A549 treated with Hydrocortisone at 1 μM for 4 hours (cell line): ENCODE results near the gene BCAM. TPM values are rescaled to one million over a fixed set of nuclear protein-coding genes. Genes with fewer than 3 reads are reported as not detected.

ENCODE experiments used
- total RNA-seq: library from RNA; stranded (reverse); fragments of 200-300 nt; extraction: Qiagen RNA extraction; gene quantifications from 5 replicates; pipeline ENCODE4 v1.2.3, GENCODE V29; 2022

The BCAM gene, protein sequence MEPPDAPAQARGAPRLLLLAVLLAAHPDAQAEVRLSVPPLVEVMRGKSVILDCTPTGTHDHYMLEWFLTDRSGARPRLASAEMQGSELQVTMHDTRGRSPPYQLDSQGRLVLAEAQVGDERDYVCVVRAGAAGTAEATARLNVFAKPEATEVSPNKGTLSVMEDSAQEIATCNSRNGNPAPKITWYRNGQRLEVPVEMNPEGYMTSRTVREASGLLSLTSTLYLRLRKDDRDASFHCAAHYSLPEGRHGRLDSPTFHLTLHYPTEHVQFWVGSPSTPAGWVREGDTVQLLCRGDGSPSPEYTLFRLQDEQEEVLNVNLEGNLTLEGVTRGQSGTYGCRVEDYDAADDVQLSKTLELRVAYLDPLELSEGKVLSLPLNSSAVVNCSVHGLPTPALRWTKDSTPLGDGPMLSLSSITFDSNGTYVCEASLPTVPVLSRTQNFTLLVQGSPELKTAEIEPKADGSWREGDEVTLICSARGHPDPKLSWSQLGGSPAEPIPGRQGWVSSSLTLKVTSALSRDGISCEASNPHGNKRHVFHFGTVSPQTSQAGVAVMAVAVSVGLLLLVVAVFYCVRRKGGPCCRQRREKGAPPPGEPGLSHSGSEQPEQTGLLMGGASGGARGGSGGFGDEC
- 67.1 to 85.2 TPM (median 79.0 TPM) in 5 replicates for total RNA-seq

DNA sequence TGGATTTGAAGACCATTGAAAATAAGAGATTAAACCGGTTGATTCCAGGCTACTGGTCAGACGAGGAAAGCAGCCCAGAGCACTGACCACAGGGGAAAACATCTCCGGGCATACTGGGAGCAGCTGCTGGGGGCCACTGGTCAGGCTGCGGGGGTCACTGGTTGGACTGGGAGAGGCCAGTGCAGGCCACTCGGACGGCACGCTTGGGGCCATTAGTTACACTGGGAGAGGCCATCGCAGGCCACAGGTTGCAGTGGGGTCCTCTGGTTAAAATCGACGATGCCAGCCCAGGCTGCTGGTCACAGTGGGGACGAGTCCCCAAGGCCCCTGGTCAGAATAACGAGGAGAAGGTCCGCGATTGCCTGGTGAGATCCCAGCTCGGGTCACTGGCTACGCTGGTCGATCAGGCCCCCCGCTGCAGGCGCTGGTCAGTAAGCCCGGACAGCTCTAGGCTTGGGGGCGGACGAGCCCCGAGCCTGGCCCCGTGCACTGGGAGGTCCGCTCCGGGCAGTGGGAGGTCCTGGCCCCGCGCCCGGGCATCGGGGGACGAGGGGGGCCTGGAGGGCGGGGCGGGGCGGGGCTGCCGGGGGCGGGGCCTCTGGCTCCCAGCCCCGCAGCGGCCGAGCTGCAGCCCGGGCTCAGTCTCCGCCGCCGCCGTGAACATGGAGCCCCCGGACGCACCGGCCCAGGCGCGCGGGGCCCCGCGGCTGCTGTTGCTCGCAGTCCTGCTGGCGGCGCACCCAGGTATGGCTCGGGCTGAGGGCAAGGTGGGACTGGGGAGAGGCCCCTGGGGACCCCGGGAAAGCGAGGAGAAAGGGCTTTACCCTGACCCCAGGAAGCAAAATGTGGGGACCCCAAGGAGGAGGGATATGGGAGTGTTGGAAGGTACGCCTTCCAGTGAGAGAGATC, at the start of gene BCAM:
BCAM (plus strand) TSS at position 641 of the 909 bp plus-strand sequence; CDS start at position 663, 22 bp downstream.

DNA sequence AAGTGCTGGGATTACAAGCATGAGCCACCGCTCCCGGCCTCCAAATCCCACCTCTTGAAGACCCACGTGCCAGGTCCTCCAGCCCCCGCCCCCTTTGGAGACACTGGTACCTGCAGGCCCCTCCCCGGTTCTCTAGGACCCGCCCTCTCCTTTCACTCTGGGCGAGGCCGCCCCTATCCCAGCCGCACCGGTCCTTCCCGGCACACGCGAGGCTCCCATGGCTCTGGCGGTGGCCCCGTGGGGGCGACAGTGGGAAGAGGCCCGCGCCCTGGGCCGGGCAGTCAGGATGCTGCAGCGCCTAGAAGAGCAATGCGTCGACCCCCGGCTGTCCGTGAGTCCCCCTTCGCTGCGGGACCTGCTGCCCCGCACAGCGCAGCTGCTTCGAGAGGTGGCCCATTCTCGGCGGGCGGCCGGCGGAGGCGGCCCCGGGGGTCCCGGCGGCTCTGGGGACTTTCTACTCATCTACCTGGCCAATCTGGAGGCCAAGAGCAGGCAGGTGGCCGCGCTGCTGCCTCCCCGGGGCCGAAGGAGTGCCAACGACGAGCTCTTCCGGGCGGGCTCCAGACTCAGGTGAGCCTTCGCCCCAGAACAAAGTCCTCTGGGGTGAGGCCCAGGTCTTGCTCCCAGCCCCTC, 31.1 kb upstream of the BCAM start, which contains the start of gene CBLC:
CBLC (plus strand) TSS at position 176 of the 633 bp plus-strand sequence; CDS start at position 218, 42 bp downstream.

DNA sequence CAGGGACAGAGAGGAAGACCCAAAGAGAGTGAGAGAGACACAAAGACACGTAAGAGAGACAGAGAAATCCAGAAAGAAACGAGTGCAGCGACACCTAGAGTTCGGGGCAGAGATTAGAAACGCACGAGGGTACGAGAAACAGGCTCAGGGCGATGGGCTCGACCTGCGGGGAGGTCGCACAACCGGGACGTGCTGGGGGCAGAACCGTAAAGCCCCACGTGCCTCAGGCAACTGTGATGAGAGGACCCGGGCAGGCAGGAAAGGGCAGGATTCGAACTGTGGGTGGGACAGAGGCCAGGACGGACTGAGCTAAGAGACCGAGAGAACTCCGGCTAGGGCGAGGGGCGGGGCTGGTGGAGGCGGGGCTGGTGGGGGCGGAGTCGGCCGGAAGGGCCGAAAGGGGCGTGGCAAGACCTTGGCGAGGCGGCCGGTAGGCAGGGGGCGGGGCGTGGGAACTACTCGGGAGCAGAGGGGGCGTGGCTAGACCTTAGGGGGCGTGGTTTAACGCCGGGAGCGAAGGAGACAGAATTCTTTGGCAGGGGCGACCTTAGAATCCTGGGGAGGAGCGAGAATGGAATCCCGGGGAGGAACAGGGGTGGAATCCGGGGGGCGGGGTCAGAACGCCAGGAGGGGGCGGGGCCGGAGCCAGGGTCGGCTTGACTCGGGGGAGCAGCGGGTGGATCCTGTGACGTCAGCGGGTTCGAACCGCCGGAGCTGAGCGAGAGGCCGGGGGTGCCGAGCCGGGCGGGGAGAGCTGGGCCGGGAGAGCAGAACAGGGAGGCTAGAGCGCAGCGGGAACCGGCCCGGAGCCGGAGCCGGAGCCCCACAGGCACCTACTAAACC, 36.9 kb downstream of the BCAM start, which contains the start of gene NECTIN2:
NECTIN2 (plus strand) TSS at position 686 of the 843 bp plus-strand sequence. CDS start 229 bp downstream, outside the sequence.

Other genes starting within 250 kb of the BCAM start
- 0.15 to 0.84 TPM (median 0.66 TPM) in 5 replicates for gene IGSF23, start 195.5 kb upstream of the BCAM start, total RNA-seq
- 100 to 124 TPM (median 118 TPM) in 5 replicates for gene PVR, start 165.2 kb upstream of the BCAM start, total RNA-seq
- gene CEACAM19, start 137.6 kb upstream of the BCAM start, total RNA-seq: 8.8 to 10.3 TPM (median 9.3 TPM) in 5 replicates
- gene CEACAM16, start 110.0 kb upstream of the BCAM start, total RNA-seq: 0.08 to 0.12 TPM (median 0.08 TPM) in 4 of 5 replicates, not detected in the other
- 36.7 to 63.9 TPM (median 55.2 TPM) in 5 replicates for gene BCL3, start 60.4 kb upstream of the BCAM start, total RNA-seq
- not detected in 5 replicates for gene CBLC, start 31.2 kb upstream of the BCAM start, total RNA-seq
- 69.2 to 81.2 TPM (median 78.2 TPM) in 5 replicates for gene NECTIN2, start 37.2 kb downstream of the BCAM start, total RNA-seq
- gene TOMM40, start 82.2 kb downstream of the BCAM start, total RNA-seq: 189 to 243 TPM (median 226 TPM) in 5 replicates
- 11.7 to 21.1 TPM (median 12.6 TPM) in 5 replicates for gene APOE, start 96.7 kb downstream of the BCAM start, total RNA-seq
- gene APOC1, start 105.5 kb downstream of the BCAM start, total RNA-seq: 94.7 to 123 TPM (median 118 TPM) in 5 replicates
- not detected in 5 replicates for gene APOC4, start 133.1 kb downstream of the BCAM start, total RNA-seq
- gene APOC2, start 136.9 kb downstream of the BCAM start, total RNA-seq: 0.30 TPM in 1 of 5 replicates, not detected in the others
- gene CLPTM1, start 146.3 kb downstream of the BCAM start, total RNA-seq: 151 to 173 TPM (median 167 TPM) in 5 replicates
- gene RELB, start 192.4 kb downstream of the BCAM start, total RNA-seq: 21.3 to 43.3 TPM (median 38.2 TPM) in 5 replicates
- 55.9 to 67.9 TPM (median 66.7 TPM) in 5 replicates for gene CLASRP, start 229.9 kb downstream of the BCAM start, total RNA-seq